Neural cell (in vitro differentiated cells): ENCODE measurements around the gene GALNT14. TPM values are rescaled to one million over a fixed set of nuclear protein-coding genes. Genes with fewer than 3 reads are reported as not detected.

Experiments
- H2AFZ ChIP-seq: fragments of 200-600, 300-800 bp; sonication (generic), shearing (Covaris generic); 2 replicates; pipeline ENCODE4 v1.6.0; 2014; ENCODE audit warnings: low read depth, mild to moderate bottlenecking, antibody characterized with exemption, low read length, moderate library complexity
- H3F3A ChIP-seq: fragments of 200-600 bp; shearing (Covaris generic); 2 replicates; pipeline ENCODE4 v1.6.1; 2016; ENCODE audit warnings: mild to moderate bottlenecking, moderate library complexity, mixed read lengths, antibody characterized with exemption, low read length; ENCODE audit not compliant: insufficient read depth, poor library complexity, severe bottlenecking
- H3K27ac ChIP-seq: fragments of 200-600, 300-800 bp; sonication (generic), shearing (Covaris generic); 2 replicates; pipeline ENCODE4 v1.5.1; 2014; ENCODE audit warnings: mild to moderate bottlenecking, low read length, moderate library complexity
- H3K27me3 ChIP-seq: fragments of 300-800, 200-600 bp; sonication (generic), shearing (Covaris generic); 2 replicates; pipeline ENCODE4 v1.6.0; 2014; ENCODE audit warnings: mild to moderate bottlenecking, low read depth, low read length, moderate library complexity; ENCODE audit not compliant: insufficient read depth
- H3K36me3 ChIP-seq: fragments of 300-800, 200-600 bp; sonication (generic), shearing (Covaris generic); 2 replicates; pipeline ENCODE4 v1.5.1; 2014; ENCODE audit warnings: mild to moderate bottlenecking, antibody characterized with exemption, low read length, moderate library complexity; ENCODE audit not compliant: insufficient read depth
- H3K4me2 ChIP-seq: fragments of 300-800, 200-600 bp; sonication (generic), shearing (Covaris generic); 2 replicates; pipeline ENCODE4 v1.6.0; 2014; ENCODE audit warnings: mild to moderate bottlenecking, low read length
- H3K4me3 ChIP-seq: fragments of 300-800, 200-600 bp; sonication (generic), shearing (Covaris generic); 2 replicates; pipeline ENCODE4 v1.5.1; 2014; ENCODE audit warnings: mild to moderate bottlenecking, low read length, moderate library complexity
- H3K79me2 ChIP-seq: fragments of 200-600 bp; shearing (Covaris generic); replicated peaks from 2 replicates; pipeline ENCODE4 v1.6.0; 2014; ENCODE audit warnings: mild to moderate bottlenecking, low read length, moderate library complexity; ENCODE audit not compliant: insufficient read depth
- H3K9ac ChIP-seq: fragments of 300-800, 200-600 bp; sonication (generic), shearing (Covaris generic); 2 replicates; pipeline ENCODE4 v1.6.1; 2016; ENCODE audit warnings: mild to moderate bottlenecking, low read length, mixed read lengths
- H3K9me2 ChIP-seq: fragments of 200-600 bp; shearing (Covaris generic); 2 replicates; pipeline ENCODE4 v1.6.1; 2016; ENCODE audit warnings: mild to moderate bottlenecking, low read length, mixed read lengths; ENCODE audit not compliant: insufficient read depth
- H3K9me3 ChIP-seq: fragments of 200-600, 300-800 bp; sonication (generic), shearing (Covaris generic); 2 replicates; pipeline ENCODE4 v1.6.1; 2016; ENCODE audit warnings: mild to moderate bottlenecking, mixed run types, low read length, moderate library complexity, mixed read lengths
- H4K20me1 ChIP-seq: fragments of 200-600 bp; shearing (Covaris generic); 2 replicates; pipeline ENCODE4 v1.6.1; 2016; ENCODE audit warnings: mild to moderate bottlenecking, mixed run types; ENCODE audit not compliant: insufficient read depth
- EP300 ChIP-seq: fragments of 450-650 bp; conservative IDR thresholded peaks from 2 replicates; pipeline ENCODE4 v1.6.1; 2014; ENCODE audit warnings: antibody characterized with exemption, mild to moderate bottlenecking, moderate library complexity; ENCODE audit not compliant: poor library complexity, severe bottlenecking
- EZH2 ChIP-seq: fragments of 200-600, 300-800 bp; shearing (Covaris generic), sonication (generic); IDR thresholded peaks from 2 replicates; pipeline ENCODE4 v1.6.1; 2014; ENCODE audit warnings: antibody characterized with exemption, low read length, borderline replicate concordance, mild to moderate bottlenecking; ENCODE audit not compliant: insufficient read depth, poor library complexity, severe bottlenecking
- POLR2AphosphoS5 ChIP-seq: IDR thresholded peaks from 2 replicates; pipeline ENCODE4 v1.6.1; 2012
- RAD21 ChIP-seq: fragments of 450-650 bp; conservative IDR thresholded peaks from 2 replicates; pipeline ENCODE4 v1.6.1; 2014; ENCODE audit warnings: antibody characterized with exemption, mild to moderate bottlenecking, moderate library complexity
- SMC3 ChIP-seq: fragments of 450-650 bp; conservative IDR thresholded peaks from 2 replicates; pipeline ENCODE4 v1.6.1; 2014; ENCODE audit warnings: antibody characterized with exemption, mild to moderate bottlenecking, moderate library complexity; ENCODE audit not compliant: poor library complexity
- TAF1 ChIP-seq: IDR thresholded peaks from 2 replicates; pipeline ENCODE4 v1.6.1; 2012; ENCODE audit warnings: low read depth
- polyA plus RNA-seq: library from polyadenylated mRNA; depleted of rRNA; stranded (reverse); fragments of >200 nt; gene quantifications from 2 replicates; pipeline ENCODE4 v1.2.3, GENCODE V29; 2014
- TF ChIP-seq, protein P1 (sequence below): IDR thresholded peaks from 2 replicates; pipeline ENCODE4 v1.6.1; 2012; ENCODE audit warnings: borderline replicate concordance
- TF ChIP-seq, protein P2 (sequence below): fragments of 450-650 bp; IDR thresholded peaks from 2 replicates; pipeline ENCODE4 v1.5.1; 2014; ENCODE audit warnings: antibody characterized with exemption, mild to moderate bottlenecking, moderate library complexity; ENCODE audit not compliant: poor library complexity, severe bottlenecking

GALNT14 gene
- polyA plus RNA-seq, 1 donor from 2014 or later = 15.9 TPM

DNA sequence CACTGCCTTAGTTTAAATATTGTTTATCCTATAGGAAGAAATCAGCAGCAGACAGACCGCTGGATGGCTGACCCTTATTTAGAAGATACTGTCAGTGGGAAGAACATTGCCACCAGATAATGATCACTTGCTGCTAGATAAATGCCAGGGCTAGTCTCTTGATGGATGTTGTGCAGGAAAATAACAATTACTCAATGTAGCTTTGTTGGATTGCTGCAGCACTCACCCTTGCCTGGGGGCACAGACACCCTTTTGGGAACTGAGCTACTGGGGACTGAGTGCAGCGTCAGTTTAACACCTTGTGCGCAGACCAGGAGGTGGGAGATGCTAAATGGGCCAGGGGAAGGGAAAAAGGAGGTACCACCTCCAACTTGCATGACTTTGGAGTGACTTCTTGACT lies 266.8 kb downstream of the GALNT14 start:
- Histone ChIP-seq H3K9me2 (no peaks in the 10 kb centered on the region), H3K4me2 (no peak overlapping the region), H3F3A (no peaks in the 10 kb centered on the region), H3K27ac (no peak overlapping the region), H3K27me3 (peaks cover 6% of the 10 kb centered on the region), H4K20me1 (no peaks in the 10 kb centered on the region), H3K79me2 (no peaks in the 10 kb centered on the region), H3K9ac (no peak overlapping the region), H3K4me3 (no peak overlapping the region), H3K36me3 (no peaks in the 10 kb centered on the region), H2AFZ (no peak overlapping the region), H3K9me3 (no peaks in the 10 kb centered on the region)
- TF ChIP-seq, protein P1, sequence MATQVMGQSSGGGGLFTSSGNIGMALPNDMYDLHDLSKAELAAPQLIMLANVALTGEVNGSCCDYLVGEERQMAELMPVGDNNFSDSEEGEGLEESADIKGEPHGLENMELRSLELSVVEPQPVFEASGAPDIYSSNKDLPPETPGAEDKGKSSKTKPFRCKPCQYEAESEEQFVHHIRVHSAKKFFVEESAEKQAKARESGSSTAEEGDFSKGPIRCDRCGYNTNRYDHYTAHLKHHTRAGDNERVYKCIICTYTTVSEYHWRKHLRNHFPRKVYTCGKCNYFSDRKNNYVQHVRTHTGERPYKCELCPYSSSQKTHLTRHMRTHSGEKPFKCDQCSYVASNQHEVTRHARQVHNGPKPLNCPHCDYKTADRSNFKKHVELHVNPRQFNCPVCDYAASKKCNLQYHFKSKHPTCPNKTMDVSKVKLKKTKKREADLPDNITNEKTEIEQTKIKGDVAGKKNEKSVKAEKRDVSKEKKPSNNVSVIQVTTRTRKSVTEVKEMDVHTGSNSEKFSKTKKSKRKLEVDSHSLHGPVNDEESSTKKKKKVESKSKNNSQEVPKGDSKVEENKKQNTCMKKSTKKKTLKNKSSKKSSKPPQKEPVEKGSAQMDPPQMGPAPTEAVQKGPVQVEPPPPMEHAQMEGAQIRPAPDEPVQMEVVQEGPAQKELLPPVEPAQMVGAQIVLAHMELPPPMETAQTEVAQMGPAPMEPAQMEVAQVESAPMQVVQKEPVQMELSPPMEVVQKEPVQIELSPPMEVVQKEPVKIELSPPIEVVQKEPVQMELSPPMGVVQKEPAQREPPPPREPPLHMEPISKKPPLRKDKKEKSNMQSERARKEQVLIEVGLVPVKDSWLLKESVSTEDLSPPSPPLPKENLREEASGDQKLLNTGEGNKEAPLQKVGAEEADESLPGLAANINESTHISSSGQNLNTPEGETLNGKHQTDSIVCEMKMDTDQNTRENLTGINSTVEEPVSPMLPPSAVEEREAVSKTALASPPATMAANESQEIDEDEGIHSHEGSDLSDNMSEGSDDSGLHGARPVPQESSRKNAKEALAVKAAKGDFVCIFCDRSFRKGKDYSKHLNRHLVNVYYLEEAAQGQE = no peak
- TF ChIP-seq POLR2AphosphoS5 = peak; percentile 68
- TF ChIP-seq, protein P2, sequence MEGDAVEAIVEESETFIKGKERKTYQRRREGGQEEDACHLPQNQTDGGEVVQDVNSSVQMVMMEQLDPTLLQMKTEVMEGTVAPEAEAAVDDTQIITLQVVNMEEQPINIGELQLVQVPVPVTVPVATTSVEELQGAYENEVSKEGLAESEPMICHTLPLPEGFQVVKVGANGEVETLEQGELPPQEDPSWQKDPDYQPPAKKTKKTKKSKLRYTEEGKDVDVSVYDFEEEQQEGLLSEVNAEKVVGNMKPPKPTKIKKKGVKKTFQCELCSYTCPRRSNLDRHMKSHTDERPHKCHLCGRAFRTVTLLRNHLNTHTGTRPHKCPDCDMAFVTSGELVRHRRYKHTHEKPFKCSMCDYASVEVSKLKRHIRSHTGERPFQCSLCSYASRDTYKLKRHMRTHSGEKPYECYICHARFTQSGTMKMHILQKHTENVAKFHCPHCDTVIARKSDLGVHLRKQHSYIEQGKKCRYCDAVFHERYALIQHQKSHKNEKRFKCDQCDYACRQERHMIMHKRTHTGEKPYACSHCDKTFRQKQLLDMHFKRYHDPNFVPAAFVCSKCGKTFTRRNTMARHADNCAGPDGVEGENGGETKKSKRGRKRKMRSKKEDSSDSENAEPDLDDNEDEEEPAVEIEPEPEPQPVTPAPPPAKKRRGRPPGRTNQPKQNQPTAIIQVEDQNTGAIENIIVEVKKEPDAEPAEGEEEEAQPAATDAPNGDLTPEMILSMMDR = no peak
- TF ChIP-seq TAF1 = no peak
- TF ChIP-seq RAD21 = no peak
- no peak for TF ChIP-seq SMC3
- TF ChIP-seq EZH2 = no peak

DNA sequence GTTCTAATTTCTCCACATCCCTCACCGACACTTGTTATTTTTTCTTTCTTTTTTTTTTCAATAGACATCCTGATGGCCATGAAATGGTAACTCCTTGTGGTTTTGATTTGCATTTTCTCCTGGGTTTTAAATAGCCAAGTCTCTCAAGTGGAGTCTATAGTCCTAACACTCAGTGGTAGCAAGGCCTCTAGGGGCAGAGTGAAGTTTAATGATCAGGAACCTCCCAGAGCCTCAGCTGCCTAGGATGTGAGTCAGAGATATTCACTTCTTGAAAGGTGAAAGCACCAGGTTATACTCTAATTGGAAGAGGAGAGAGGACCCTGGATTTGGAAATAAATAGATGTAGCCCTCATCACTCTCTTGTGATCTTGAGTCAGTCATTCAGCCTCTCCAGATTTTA lies 268.3 kb downstream of the GALNT14 start:
- Histone ChIP-seq H2AFZ (no peak overlapping the region), H3K27ac (no peak overlapping the region), H3K27me3 (peaks cover 6% of the 10 kb centered on the region), H3K79me2 (no peaks in the 10 kb centered on the region), H4K20me1 (no peaks in the 10 kb centered on the region), H3F3A (no peaks in the 10 kb centered on the region), H3K9me3 (no peaks in the 10 kb centered on the region), H3K36me3 (no peaks in the 10 kb centered on the region), H3K4me3 (no peak overlapping the region), H3K9me2 (no peaks in the 10 kb centered on the region), H3K9ac (no peak overlapping the region), H3K4me2 (no peak overlapping the region)
- no peak for TF ChIP-seq EZH2

DNA sequence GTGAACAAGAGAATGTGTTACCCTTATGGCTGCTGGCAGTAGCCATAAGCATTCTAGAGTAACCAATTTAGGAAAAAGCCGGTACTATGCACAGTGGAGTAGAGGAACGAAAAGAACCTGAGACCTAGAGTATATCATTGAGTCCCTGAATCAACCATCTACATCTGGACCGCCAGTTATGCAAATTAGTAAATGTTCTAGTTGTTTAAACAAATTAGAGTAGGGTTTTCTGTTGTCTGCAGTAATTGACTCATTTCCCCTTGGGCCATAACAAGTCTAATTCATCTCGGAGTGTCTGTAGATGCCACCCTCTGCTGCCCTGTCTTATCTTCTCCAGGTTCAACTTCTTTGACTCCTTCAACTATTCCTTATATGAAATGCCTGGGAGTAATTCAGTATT lies 270.9 kb downstream of the GALNT14 start:
- no peak overlapping the region for H3K9ac ChIP-seq
- H3K9me2 ChIP-seq = no peaks in the 10 kb centered on the region
- no peaks in the 10 kb centered on the region for H3K79me2 ChIP-seq
- no peak overlapping the region for H3K4me3 ChIP-seq
- no peak overlapping the region for H3K27ac ChIP-seq
- H3K27me3 ChIP-seq = peaks cover 6% of the 10 kb centered on the region
- H3K9me3 ChIP-seq = no peaks in the 10 kb centered on the region
- no peak overlapping the region for H3K4me2 ChIP-seq
- no peaks in the 10 kb centered on the region for H3K36me3 ChIP-seq
- no peak for TF ChIP-seq EP300
- no peak for TF ChIP-seq POLR2AphosphoS5
- no peaks in the 10 kb centered on the region for H4K20me1 ChIP-seq
- no peaks in the 10 kb centered on the region for H3F3A ChIP-seq
- H2AFZ ChIP-seq = no peak overlapping the region
